Colonic mucosa (tissue), 4 donors: ENCODE results near the gene CLCN5. TPM values are rescaled to one million over a fixed set of nuclear protein-coding genes. Genes with fewer than 3 reads are reported as not detected.

Source experiments
- DNase-seq: peaks from one replicate; pipeline ENCODE4 v3.0.0-alpha.2; 2020
- H3K27ac ChIP-seq: fragments of 200-600 bp; one replicate; pipeline ENCODE4 v1.8.0; 2021
- H3K27me3 ChIP-seq: fragments of 200-600 bp; one replicate; pipeline ENCODE4 v1.8.0; 2021
- H3K36me3 ChIP-seq: fragments of 200-600 bp; one replicate; pipeline ENCODE4 v1.8.0; 2021
- H3K4me1 ChIP-seq: fragments of 200-600 bp; one replicate; pipeline ENCODE4 v1.8.0; 2021; ENCODE audit warnings: mild to moderate bottlenecking
- H3K4me3 ChIP-seq: fragments of 200-600 bp; one replicate; pipeline ENCODE4 v1.8.0; 2021
- H3K9ac ChIP-seq, 2 donors: one replicate each; pipeline ENCODE4 v1.7.0; 2013; ENCODE audit warnings: control low read depth in 2 of 2, low read depth in 2 of 2, low read length in 2 of 2
- H3K9me3 ChIP-seq: fragments of 200-600 bp; one replicate; pipeline ENCODE4 v1.8.0; 2021
- intact Hi-C: fragments of 100-400 bp; cut with DNase I; formaldehyde crosslinking; loops from one replicate; pipeline ENCODE4 v1.14.1; 2022
- total RNA-seq, 2 donors: library from RNA; stranded (reverse); fragmentation: NEBNext Ultra II Directional in 1 of 2; extraction: Animal tissue kit (Norgen Biotek cat#: 25700) in 1 of 2; gene quantifications; one replicate each; pipeline ENCODE4 v1.2.1, GENCODE V29; 2021
- TF ChIP-seq, protein P1 (sequence below): fragments of 200-600 bp; IDR thresholded peaks from one replicate; pipeline ENCODE4 v1.8.0; 2022; ENCODE audit warnings: antibody characterized with exemption, mild to moderate bottlenecking
- donor health status: healthy.
- donor health status: DM: no; HTN: no; CAD: no.
- donor health status: DM: no; HTN: no; CAD: no.

The CLCN5 gene
- total RNA-seq, 2 donors from 2014 or later, result 9.7 to 10.0 TPM

DNA sequence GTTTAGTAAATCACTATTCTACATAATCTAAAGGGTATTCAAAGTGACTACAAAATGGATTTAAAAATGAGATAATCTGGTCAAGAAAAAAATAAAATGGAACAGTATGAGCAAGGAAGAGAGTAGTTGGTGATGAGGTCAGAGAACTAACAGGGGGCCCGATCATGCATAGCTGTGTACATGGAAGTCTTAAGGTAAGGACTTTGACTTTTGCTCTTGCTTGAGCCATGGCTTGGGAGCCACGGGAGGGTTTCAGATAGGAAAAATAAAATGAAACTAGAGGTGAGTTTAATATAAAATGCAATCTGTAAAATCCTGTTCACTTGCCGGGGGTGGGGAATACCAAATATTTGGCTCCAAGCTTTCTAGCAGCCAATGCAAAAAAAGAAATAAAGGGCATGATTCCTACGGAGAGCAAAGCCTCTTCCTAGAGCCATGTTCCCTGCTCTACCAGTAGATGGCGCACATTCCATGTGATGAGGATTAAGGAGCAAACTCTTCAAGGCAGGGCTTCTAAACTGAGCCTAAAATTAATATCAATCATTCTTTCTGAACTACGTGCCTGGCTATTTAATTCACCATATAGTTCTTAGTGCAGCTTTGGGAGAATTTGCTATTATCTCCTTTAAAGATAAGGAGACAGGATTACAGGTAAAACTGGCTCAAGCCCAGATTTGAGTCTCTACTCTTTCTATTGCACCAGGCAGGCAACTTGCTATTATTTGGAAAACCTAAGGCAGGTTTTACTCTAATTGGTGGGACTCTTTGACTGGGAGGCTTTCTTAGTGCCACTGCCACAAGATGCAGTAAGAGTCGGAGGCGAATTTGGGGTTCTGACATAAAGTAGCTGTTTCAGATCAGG, 6.8 kb upstream of the CLCN5 start:
- TF ChIP-seq, protein P1, sequence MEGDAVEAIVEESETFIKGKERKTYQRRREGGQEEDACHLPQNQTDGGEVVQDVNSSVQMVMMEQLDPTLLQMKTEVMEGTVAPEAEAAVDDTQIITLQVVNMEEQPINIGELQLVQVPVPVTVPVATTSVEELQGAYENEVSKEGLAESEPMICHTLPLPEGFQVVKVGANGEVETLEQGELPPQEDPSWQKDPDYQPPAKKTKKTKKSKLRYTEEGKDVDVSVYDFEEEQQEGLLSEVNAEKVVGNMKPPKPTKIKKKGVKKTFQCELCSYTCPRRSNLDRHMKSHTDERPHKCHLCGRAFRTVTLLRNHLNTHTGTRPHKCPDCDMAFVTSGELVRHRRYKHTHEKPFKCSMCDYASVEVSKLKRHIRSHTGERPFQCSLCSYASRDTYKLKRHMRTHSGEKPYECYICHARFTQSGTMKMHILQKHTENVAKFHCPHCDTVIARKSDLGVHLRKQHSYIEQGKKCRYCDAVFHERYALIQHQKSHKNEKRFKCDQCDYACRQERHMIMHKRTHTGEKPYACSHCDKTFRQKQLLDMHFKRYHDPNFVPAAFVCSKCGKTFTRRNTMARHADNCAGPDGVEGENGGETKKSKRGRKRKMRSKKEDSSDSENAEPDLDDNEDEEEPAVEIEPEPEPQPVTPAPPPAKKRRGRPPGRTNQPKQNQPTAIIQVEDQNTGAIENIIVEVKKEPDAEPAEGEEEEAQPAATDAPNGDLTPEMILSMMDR, result peak; percentile 96
- DNase-seq, result peak; percentile 56
- Histone ChIP-seq H3K36me3 (no peaks in the 10 kb centered on the region), H3K9ac (no peak overlapping the region), H3K27ac (no peak overlapping the region), H3K4me3 (no peak overlapping the region), H3K4me1 (no peaks in the 10 kb centered on the region), H3K9me3 (no peaks in the 10 kb centered on the region), H3K27me3 (no peaks in the 10 kb centered on the region)
- intact Hi-C loops, result loop anchor here (5.0 to 10.0 kb wide), 2 partner anchors 179 to 287 kb away; partner anchors contain the start of genes AKAP4 and CCNB3

DNA sequence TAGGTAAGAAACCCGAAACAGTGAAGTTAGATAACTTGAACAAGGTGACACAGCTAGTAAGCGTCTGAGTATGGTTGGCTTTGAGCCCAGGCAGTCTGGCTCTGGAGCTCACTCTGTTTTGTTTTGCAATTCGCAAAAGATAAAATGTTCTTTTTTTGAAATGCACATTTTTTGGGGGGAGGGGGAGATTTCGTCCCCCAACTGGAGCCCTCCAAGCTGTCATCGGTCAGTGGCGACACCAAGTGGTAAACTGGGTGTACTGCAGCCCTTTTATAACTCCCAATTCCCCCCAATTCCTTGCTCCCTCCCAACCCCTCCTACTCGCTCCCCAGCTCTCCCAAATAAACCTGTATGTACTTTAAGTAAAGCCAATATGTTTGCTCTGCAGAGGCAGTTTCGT, 2.8 kb upstream of the CLCN5 start:
- H3K27ac ChIP-seq, result no peak overlapping the region
- peak; percentile 42 for DNase-seq
- H3K4me1 ChIP-seq, result no peaks in the 10 kb centered on the region
- TF ChIP-seq, protein P1, result peak; percentile 84
- H3K36me3 ChIP-seq, result no peaks in the 10 kb centered on the region
- no peaks in the 10 kb centered on the region for H3K27me3 ChIP-seq
- no peak overlapping the region for H3K4me3 ChIP-seq
- H3K9me3 ChIP-seq, result no peaks in the 10 kb centered on the region
- intact Hi-C loops, result loop anchor here (5.0 to 10.0 kb wide), 2 partner anchors 175 to 283 kb away; partner anchors contain the start of genes AKAP4 and CCNB3
- no peak overlapping the region for H3K9ac ChIP-seq

DNA sequence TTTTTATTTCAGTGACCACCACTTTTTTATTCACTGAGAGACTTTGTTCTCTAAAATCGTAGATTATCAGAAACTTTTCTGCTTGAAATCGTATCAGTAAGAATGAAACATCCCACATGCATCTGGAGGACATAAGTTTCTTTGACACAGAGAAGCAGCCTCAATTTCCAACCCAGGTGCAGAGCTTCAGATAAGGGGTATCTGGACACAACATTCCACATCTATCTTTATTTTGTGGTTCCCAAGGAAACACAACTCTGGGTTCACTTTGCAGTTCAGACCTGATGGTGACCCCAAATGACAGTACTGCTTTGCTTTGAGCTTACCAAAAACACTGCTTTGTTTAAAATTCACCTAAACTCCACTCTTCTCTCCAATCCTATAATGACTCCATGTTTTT, 1.3 kb upstream of the CLCN5 start:
- Histone ChIP-seq H3K9ac (no peak overlapping the region), H3K27ac (no peak overlapping the region), H3K4me1 (no peaks in the 10 kb centered on the region), H3K9me3 (no peaks in the 10 kb centered on the region), H3K27me3 (no peaks in the 10 kb centered on the region), H3K4me3 (no peak overlapping the region), H3K36me3 (no peaks in the 10 kb centered on the region)
- intact Hi-C loops, result no loop called here
- TF ChIP-seq, protein P1, result no peak
- DNase-seq, result no peak

DNA sequence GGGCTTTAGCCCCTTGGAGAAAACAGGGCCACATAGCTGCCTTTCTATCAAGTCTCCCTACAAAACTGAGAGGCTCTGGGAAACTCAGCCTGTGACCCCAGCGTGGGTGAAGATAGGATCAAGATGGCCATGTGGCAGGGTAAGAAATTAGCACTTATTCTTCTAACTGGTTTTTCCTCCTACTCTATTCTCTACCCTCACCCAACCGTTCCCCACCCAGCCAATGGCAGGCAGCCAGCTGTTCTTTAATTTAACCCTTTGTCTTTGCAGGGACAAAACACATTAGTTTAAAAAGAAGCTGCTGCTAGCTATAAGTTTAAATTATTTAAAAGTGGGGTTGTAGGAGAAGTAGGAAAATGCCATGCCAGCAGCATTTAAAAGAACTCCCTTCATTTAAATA, 2.8 kb downstream of the CLCN5 start:
- Histone ChIP-seq H3K9me3 (no peaks in the 10 kb centered on the region), H3K27me3 (no peaks in the 10 kb centered on the region), H3K4me1 (no peaks in the 10 kb centered on the region), H3K36me3 (no peaks in the 10 kb centered on the region), H3K4me3 (no peak overlapping the region), H3K27ac (no peak overlapping the region), H3K9ac (no peak overlapping the region)
- intact Hi-C loops, result no loop called here
- no peak for DNase-seq
- TF ChIP-seq, protein P1, result no peak

DNA sequence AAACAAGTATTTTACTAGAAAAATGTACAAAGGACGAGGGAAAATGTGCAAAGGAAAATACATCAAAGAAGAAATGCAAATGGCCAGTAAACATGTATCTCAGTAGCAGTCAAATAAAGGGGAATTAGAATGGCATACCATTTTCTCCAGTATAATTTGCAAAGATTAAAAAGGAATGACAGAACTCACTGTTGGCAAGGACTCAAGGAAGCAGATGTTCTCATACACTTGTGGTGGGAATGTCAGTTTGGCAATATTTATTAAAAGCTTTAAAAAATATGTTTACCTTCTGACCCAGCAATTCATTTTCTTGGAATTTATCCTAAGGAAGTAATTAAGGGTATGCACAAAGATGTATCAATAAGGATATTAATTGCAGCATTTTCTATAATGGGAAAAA, 7.6 kb downstream of the CLCN5 start:
- intact Hi-C loops, result no loop called here
- Histone ChIP-seq H3K4me3 (no peak overlapping the region), H3K9ac (no peak overlapping the region), H3K27me3 (no peaks in the 10 kb centered on the region), H3K27ac (no peak overlapping the region), H3K9me3 (no peaks in the 10 kb centered on the region), H3K4me1 (no peaks in the 10 kb centered on the region), H3K36me3 (no peaks in the 10 kb centered on the region)
- TF ChIP-seq, protein P1, result no peak
- no peak for DNase-seq
